ENCODE measurements around the gene GOLGA6L6.
"Not testable (repeated sequence)": the region's sequence is repeated elsewhere in the genome, so short reads cannot be mapped to it uniquely, and the experiment has no call there.

GOLGA6L6 gene, protein sequence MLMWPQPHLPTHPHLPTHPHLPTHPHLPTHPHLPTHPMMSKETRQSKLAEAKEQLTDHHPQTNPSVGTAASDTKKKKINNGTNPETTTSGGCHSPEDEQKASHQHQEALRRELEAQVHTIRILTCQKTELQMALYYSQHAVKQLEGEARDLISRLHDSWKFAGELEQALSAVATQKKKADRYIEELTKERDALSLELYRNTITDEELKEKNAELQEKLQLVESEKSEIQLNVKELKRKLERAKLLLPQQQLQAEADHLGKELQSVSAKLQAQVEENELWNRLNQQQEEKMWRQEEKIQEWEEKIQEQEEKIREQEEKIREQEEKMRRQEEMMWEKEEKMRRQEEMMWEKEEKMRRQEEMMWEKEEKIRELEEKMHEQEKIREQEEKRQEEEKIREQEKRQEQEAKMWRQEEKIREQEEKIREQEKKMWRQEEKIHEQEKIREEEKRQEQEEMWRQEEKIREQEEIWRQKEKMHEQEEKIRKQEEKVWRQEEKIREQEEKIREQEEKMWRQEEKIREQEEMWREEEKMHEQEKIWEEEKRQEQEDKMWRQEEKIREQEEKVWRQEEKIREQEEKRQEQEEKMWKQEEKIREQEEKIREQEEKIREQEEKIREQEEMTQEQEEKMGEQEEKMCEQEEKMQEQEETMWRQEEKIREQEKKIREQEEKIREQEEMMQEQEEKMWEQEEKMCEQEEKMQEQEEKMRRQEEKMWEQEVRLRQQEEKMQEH

DNA sequence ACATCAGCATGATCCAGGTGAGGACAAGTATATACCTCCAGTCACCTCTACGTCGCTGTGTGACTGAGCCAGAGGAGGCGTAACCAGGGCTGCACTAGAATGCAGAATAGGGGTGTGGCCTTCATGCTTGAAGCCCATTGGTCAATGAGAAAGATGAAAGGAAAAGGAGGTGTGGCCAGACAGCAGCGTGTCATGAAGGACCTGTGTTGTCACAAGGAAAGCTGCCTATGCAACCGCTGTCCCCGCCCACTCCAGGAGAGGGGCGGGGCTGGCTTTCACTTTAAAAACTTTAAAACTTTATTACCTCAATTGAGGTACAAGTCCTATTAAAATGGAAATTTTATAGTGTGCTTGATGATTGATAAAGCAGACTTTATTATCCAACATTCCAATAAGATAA lies at the start of gene GOLGA6L6:
Gene GOLGA6L6 (minus strand): TSS at position 101 of the 400 bp plus-strand sequence. CDS start 91 bp downstream, at position 10.
- in situ Hi-C loops (cut with MboI; ENCODE audit: low sequenced_read_pairs), result not testable (repeated sequence)

GRCh38 chr15:20590069-20590468 lies 48.5 kb upstream of the GOLGA6L6 start:
- in situ Hi-C loops (cut with MboI; ENCODE audit: low sequenced_read_pairs), result not testable (repeated sequence)

- in situ Hi-C loops (cut with MboI; ENCODE audit: low sequenced_read_pairs), result not testable (repeated sequence)
These were observed 45.2 kb upstream of the GOLGA6L6 start for GRCh38 chr15:20586821-20587220.

DNA sequence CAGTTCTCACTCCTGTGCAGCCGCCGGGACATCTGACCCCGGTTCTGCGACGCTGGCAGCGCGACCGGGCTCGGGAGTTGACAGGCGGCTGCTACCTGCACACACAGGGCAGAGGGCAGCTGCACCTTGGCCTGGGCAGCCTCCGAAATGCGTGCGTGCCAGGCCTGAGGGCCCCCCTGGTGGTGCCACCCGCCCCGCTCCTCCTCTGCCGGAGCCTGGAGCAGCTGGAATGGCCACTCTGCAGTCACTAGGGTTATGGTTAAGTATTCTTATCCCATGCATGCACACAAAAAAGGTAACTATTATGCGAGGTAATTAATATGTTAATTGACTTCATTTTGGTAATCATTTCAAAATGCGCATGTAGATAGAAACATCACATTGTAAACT lies 41.1 kb upstream of the GOLGA6L6 start:
- in situ Hi-C loops (cut with MboI; ENCODE audit: low sequenced_read_pairs), result not testable (repeated sequence)

- in situ Hi-C loops (cut with MboI; ENCODE audit: low sequenced_read_pairs), result not testable (repeated sequence)
These were observed 40.6 kb upstream of the GOLGA6L6 start for GRCh38 chr15:20582109-20582725.

- in situ Hi-C loops (cut with MboI; ENCODE audit: low sequenced_read_pairs), result not testable (repeated sequence)
These were observed 39.9 kb upstream of the GOLGA6L6 start for GRCh38 chr15:20581261-20582108.

DNA sequence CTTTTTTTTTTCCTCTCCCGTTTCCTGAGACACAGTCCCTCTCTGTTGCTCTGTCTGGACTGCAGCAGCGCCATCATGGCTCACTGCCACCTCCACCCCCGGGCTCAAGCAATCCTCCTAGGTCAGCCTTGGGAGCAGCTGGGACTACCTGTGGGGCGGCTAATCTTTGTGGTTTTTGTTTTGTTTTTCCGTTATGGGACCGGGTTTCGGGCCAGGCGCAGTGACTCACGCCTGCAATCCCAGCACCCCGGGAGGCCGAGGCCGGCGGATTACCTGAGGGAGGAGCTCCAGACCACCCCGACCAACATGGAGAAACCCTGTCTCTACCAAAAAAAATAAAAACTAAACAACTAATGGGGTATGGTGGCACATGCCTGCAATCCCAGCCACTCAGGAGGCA lies 38.1 kb upstream of the GOLGA6L6 start:
- in situ Hi-C loops (cut with MboI; ENCODE audit: low sequenced_read_pairs), result not testable (repeated sequence)

GRCh38 chr15:20551289-20551688 lies 9.7 kb upstream of the GOLGA6L6 start:
- in situ Hi-C loops (cut with MboI; ENCODE audit: low sequenced_read_pairs), result not testable (repeated sequence)

DNA sequence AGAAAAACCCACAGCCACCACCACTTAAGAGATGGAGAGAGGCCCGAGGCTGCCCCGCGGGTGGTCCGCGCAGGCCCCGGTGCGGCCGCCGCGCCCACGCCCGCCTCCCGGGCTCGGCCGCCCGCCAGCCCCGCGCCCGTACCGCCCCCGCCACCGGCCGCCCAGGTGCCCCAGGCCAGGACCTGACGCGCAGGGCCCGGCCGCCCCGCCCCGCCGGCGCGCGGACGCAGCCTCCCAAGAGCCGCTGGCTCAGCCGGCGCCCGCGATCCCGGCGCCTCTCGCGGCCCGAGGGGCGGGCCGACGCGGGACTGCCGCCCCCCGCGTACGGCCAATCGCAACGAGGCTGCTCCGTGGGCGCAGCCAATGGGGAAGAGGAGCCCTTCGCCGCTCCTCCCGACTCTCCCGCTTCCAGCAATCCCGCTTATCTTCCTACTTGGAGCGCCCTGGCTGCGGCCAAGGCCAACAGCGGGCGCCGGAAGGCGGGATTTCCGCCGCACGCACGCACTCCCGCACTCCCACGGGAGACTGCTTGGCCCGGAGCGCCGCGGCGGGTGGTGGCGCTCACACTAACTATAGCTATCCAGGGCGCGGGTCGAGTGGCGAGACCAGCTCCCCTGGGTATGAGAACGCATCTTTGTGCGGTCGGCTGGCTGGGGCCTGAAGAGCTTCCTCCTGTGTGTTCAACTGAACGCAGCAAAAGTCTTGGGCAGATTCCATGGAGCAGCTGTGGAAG lies 35.5 kb downstream of the GOLGA6L6 start:
- in situ Hi-C loops (cut with MboI; ENCODE audit: low sequenced_read_pairs), result not testable (repeated sequence)

DNA sequence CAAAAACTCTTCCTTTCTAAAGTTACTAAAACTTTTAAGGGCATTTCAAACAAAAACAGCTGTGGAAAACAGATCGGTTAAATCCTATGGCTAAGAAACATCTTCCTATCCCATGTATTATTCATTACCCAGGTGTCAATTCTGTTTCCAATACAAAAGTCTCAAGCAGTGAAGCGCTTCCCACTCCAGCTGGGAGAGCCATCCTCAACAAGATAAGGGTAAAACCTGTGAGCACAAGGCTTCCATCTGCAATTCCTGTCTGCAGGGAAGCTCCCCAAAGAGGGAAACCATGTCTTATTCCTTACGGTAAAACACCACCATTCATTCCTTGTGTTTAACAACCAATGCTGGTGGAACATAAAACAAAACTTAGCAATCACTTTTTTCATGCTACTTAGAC lies 38.8 kb downstream of the GOLGA6L6 start:
- in situ Hi-C loops (cut with MboI; ENCODE audit: low sequenced_read_pairs), result not testable (repeated sequence)

- in situ Hi-C loops (cut with MboI; ENCODE audit: low sequenced_read_pairs), result not testable (repeated sequence)
These were observed 39.9 kb downstream of the GOLGA6L6 start for GRCh38 chr15:20501512-20502222.

- in situ Hi-C loops (cut with MboI; ENCODE audit: low sequenced_read_pairs), result not testable (repeated sequence)
These were observed 43.8 kb downstream of the GOLGA6L6 start for GRCh38 chr15:20497781-20498180.

DNA sequence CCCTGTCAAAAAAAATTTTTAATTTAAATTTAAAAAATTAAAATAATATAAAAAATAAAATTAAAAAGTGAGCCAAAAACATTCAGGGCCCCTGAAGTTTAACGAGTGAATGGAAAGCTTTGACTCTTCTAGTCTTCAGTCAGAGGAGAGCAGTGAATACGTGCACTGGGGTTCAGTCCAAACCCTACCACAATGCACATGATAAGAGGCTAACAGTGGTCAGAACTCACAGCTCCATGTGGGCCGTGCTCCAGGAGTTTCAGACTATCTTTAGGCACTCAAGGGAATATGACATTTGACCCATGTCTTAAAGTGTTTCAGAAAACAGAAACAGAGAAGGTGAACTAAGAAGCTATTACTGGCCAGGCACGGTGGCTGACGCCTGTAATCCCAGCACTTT lies 48.6 kb downstream of the GOLGA6L6 start:
- in situ Hi-C loops (cut with MboI; ENCODE audit: low sequenced_read_pairs), result not testable (repeated sequence)

DNA sequence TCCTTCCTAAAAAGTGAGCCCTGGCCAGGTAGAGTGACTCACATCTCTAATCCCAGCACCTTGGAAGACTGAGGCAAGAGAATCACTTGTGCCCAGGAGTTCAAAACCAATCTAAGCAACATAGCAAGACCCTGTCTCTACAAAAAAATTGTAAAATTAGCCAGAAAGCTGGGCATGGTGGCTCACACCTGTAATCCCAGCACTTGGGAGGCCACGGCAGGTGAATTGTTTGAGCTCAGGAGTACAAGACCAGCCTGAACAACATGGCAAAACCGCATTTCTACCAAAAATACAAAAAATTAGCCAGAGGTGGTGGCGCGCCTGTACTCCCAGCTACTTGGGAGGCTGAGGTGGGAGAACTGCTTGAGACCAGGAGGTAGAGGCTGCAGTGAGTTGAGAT lies 49.0 kb downstream of the GOLGA6L6 start:
- in situ Hi-C loops (cut with MboI; ENCODE audit: low sequenced_read_pairs), result not testable (repeated sequence)

- in situ Hi-C loops (cut with MboI; ENCODE audit: low sequenced_read_pairs), result not testable (repeated sequence)
These were observed 52.3 kb downstream of the GOLGA6L6 start for GRCh38 chr15:20489320-20489719.
